NCI-H1694 (cell line): Measurements from ENCODE around the gene RPS14.

Source experiments
- DNase-seq: peaks from one replicate; lab custom pipeline; 2025; lab: John Stamatoyannopoulos, UW

Gene RPS14

DNA sequence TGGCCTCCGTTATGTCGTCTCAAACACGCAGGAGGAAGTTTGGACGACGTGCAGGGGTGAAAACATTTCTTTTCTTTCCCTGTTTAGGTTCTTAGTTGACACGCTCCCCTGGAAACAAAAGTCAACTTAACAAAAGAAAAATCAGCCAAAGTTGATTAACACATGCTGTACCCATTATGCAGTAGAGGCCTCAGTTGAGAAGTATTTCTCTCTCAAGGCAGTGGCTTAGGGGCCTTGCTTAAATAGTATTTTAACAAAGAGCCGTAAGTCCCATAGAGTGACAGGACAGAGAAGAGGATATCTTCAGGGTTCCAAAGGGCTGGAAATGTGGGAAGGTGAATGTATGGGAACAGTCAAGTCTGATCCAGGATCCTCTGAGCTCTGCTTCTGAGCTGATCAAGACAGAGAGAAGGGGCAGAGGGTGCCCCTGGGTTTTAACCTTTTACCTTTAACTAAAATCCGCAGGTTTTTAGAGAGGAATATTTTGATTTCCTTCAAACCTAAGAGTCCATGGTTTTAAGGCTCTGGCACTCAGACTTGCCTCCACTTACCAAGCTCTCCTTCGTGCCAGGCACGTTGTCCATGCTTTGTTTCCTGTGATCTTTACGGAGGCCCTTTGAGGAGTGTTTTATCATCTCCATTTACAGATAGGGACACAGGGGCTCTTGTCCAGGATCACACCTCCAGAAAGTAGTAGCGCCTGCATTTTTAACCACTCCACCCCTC, 36.2 kb downstream of the RPS14 start:
- DNase-seq, result no peak

- DNase-seq, result no peak
These were observed 37.0 kb downstream of the RPS14 start, which contains the start of gene CD74 for GRCh38 chr5:150412319-150413175. Gene CD74, minus strand, starts transcription at chr5:150412910. Its CDS starts 161 bp downstream, at chr5:150412749.

DNA sequence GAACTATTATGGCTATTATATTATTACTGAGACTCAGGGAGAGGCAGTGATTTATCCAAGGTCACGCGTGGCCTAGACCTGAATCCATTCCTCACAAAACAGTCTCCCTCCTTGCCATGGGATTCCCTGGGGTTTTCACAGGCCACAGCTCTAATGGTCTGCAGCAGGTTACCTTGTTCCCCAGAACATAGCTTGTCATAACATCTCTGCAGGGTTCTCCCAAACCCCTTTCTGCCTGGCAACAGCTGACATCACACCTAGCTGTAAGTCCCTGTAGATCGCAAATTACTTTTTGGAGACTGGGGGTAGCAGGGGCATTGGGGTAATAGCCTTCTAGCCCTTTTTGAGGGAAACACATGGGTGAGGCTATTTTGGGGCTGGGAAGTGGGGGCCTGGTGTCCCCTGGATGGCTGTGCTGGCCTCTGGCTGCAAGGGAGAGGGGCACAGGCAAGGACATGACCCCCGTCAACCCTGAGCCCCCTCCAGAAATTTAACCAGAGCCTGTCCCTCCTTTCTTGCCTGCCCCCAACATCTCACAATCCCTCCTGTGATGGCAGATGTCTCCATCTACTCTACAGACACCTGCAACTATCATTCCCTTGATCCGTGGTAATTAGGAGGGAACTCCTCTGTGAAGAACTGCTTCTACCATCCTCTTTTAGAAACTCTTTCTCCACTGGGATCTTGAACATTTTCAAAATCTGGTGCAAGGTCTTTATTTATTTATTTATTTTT, 38.1 kb downstream of the RPS14 start:
- no peak for DNase-seq

DNA sequence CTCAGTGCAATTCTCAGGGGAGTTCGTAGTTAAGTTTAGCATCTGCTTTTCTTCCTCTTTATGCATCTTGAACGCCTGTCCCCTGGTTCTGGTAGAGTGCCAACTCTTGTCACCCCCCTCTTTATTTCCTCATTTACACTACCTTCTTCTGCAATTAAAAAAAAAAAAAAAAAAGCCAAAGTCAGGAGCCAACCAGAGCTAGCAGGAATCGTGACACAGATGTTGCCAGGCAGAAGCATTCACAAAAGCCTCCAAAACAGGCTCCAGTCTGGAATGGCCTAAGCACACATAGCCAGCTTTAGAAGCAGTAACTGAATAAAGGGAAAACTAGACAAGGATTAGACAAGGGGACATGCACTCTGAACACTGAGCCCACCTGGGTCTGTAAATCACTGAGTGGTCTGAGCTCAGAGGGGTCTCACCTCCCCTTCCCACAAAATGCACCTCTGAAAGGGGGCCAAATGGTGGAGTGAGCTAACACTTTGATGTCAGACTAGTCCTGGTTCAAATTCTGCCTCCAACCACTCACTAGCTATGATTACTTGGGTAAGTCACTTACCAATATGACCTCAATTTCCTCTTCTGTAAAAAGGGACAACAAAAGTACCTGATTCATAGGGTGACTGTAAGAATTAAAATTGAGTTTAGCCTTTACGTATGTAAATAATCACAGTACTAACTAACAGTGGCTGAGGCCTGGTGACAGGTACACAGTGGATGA, 38.9 kb downstream of the RPS14 start:
- peak; percentile 77 for DNase-seq

- DNase-seq, result peak; percentile 92
These were observed 39.7 kb downstream of the RPS14 start for GRCh38 chr5:150409638-150410523.

DNA sequence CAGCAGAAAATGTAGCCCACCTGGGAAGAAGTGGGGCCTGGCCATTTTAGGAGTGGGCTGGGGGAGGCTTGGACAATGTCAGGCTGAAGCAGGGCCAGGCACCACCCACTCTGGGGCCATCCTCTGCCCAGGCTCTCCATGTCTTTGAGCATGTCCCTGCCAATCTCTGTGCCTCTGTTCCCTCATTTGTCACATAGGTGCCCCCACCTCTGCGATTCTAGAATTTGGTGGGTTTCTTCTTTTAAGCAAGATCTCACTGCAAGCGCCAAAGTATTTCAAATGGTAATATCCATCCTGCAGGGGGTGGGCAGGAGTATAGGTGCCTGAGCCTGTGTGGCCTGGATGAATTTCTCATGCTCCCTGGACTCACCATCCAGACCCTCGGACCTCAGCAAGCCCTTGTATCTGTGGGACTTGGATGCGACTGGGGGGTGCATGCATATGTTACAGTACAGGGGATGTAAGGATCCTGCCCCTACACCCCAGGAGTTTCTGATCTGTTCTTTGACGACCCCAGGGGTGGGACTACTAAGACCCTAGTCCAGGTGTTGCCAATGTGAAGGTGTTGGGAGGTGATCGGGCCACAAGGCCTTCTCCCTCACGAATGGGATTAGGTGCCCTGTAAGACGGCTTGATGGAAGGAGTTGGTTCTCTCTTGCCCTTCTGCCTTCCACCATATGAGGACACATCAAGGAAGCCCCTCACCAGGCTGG, 41.2 kb downstream of the RPS14 start:
- DNase-seq, result no peak

GRCh38 chr5:150407096-150407720, 42.3 kb downstream of the RPS14 start:
- no peak for DNase-seq

DNA sequence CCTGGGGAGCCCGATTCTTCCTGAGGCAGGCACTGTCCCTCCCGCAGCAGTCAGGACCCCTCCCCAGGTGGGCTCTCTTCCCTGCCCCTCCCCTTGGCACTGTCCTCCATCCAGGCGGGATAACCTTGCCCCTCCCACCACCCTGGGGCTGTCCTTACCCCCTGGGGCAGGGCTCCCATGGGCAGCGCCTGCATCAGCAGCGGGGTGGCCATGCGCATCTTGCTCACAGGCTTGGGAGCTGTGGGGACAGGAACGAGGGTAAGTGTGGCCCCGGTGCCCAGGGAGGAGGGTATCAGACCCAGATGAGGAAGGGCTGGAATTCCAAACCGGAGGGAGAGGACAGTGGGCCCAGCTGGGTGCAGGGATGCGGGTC, 42.8 kb downstream of the RPS14 start:
- no peak for DNase-seq

- no peak for DNase-seq
These were observed 43.3 kb downstream of the RPS14 start for GRCh38 chr5:150406103-150406722.

DNA sequence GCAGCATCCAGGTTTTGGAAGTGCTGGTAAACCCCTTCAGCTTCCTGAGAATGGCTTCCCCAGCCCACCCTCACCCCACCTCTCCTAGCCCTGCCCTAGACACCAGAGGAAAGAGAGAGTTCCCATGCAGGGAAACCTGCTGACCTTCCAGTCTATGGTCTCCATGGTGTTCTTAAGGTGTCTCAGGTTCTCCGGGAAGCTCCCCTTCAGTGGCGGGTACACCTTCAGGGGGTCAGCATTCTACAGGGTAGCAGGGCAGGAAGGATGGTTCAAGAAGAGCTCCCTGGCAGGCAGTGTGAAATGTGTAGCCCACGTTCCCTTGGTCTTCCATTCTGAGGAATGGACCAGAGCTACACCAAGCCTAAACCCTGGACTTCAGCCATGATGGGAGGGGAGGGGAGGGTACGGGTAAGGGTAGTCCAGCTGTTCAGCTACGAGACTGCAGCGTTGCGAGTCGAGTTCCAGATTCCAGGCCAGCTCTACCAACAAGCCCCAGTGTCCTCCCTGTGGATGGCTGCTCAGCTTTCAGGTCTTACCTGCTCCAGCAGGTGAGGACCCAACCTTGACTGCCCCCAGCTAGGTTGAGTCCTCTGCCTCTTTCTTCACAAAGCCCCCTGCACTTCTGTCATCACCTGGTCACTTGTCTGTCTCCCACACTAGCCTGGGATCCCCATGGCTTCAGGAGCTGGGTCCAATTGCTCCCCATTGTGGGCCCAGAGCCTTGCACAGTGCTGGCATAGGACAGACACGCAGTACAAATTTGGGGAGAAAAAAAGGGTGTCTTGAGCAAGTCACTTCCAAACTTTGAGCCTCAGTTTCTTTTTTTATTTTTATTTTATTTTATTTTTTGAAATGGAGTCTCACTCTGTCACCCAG, 44.4 kb downstream of the RPS14 start:
- no peak for DNase-seq

DNA sequence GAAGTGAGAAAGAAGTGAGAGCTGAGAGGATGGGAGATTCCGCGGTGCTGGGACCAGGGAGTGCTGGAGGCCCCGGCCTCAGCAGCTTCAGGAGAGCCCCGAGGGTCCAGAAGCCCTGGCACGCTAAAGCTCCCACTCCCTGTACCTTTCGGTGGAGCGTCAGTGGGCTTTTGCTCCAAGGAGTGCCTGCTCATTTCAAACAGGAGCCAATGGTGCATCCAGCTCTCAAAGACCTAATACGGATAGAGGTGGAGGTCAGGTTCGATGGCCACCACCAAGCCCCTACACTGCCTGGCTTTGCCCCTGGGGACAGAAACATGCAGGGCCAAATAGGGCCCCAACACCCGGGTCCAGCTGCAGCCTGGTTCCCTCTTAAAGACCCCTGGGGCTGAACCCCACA, 45.0 kb downstream of the RPS14 start:
- no peak for DNase-seq

DNA sequence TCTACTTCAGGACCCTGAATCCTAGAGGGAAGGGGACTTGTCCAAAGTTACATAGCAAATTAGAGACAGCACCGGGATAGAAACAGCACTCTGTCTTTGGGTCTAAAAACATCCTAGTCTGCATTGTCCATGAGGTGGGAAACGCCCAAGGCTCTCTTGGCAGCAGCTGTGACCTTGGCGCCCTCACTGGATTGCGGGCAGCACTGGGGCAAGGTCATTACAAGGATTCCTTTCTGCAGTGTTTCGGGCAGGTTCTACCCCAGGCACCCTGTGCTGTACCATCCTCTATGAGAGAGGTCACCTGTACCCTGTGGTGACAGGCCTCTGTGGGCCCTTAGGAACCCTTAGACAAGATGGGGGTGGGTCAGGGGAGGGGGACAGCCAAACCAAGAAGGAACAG, 45.4 kb downstream of the RPS14 start:
- DNase-seq, result no peak

- DNase-seq, result no peak
These were observed 46.6 kb downstream of the RPS14 start for GRCh38 chr5:150402901-150403342.

DNA sequence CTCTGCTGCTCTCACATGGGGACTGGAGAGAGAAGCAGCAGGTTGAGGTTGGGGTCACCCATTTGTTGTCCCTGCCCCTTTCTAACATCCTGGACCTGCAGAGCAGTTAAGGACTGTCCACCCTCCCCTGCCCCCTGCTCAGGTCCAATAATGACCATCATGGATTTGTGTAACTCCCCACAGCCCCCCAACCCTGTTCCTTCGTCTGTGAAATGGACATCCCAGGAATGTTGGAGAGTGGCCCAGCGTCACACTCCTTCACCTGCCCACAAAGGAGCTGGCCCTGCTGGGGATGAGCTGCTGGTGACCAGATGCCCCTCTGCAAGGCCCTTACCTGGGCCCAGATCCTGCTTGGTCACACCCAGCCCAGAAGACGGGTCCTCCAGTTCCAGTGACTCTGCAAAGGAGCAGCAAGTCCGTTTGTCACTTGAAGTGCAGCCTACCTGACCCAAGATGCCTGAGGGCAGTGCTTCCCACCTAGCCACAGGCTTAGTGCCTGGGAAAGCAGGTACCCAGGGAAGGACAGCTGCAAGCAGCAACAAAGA, 47.2 kb downstream of the RPS14 start:
- DNase-seq, result no peak

GRCh38 chr5:150401376-150402228, 47.9 kb downstream of the RPS14 start:
- no peak for DNase-seq

- no peak for DNase-seq
These were observed 48.5 kb downstream of the RPS14 start for GRCh38 chr5:150401076-150401375.
